Measurements from ENCODE around the gene CDYL2. TPM values are rescaled to one million over a fixed set of nuclear protein-coding genes. Genes with fewer than 3 reads are reported as not detected.

CDYL2 gene
- total RNA-seq, 6 donors from 2014 or later = 6.0 to 16.7 (median 8.0) TPM

GRCh38 chr16:80663078-80663477, 141.3 kb downstream of the CDYL2 start:
- no peaks in the 10 kb centered on the region for H3K4me1 ChIP-seq
- H3K27ac ChIP-seq = no peak overlapping the region
- no peaks in the 10 kb centered on the region for H3K27me3 ChIP-seq
- no peak for DNase-seq
- no peak overlapping the region for H3K4me3 ChIP-seq
- ATAC-seq (ENCODE audit: low FRiP score in 2 of 2) = no peak
- WGBS, 2 donors = 77 to 92% methylated on average over 1 of the region's 1 CpG
- peaks cover 0 to 14% (median 0%) of the 10 kb centered on the region in 4 donors for H3K9me3 ChIP-seq
- H3K36me3 ChIP-seq = no peaks in the 10 kb centered on the region
- TF ChIP-seq POLR2AphosphoS5 (IDR thresholded peaks at IDR 0.05) (no peak), EP300 (IDR thresholded peaks at IDR 0.05) (no peak), POLR2A (IDR thresholded peaks at IDR 0.05) (no peak)

- H3K36me3 ChIP-seq = no peaks in the 10 kb centered on the region
- peaks cover 0 to 14% (median 0%) of the 10 kb centered on the region in 4 donors for H3K9me3 ChIP-seq
- no peaks in the 10 kb centered on the region for H3K27me3 ChIP-seq
- no peak for DNase-seq
- H3K27ac ChIP-seq = no peak overlapping the region
- H3K4me3 ChIP-seq = no peak overlapping the region
- WGBS, 2 donors = 97 to 100% methylated on average over 1 of the region's 1 CpG
- no peak for ATAC-seq (ENCODE audit: low FRiP score in 2 of 2)
- TF ChIP-seq POLR2AphosphoS5 (IDR thresholded peaks at IDR 0.05) (no peak), EP300 (IDR thresholded peaks at IDR 0.05) (no peak), POLR2A (IDR thresholded peaks at IDR 0.05) (no peak)
- TF ChIP-seq, protein P1, sequence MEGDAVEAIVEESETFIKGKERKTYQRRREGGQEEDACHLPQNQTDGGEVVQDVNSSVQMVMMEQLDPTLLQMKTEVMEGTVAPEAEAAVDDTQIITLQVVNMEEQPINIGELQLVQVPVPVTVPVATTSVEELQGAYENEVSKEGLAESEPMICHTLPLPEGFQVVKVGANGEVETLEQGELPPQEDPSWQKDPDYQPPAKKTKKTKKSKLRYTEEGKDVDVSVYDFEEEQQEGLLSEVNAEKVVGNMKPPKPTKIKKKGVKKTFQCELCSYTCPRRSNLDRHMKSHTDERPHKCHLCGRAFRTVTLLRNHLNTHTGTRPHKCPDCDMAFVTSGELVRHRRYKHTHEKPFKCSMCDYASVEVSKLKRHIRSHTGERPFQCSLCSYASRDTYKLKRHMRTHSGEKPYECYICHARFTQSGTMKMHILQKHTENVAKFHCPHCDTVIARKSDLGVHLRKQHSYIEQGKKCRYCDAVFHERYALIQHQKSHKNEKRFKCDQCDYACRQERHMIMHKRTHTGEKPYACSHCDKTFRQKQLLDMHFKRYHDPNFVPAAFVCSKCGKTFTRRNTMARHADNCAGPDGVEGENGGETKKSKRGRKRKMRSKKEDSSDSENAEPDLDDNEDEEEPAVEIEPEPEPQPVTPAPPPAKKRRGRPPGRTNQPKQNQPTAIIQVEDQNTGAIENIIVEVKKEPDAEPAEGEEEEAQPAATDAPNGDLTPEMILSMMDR (IDR thresholded peaks at IDR 0.05) = no peak
- H3K4me1 ChIP-seq = peaks cover 0 to 4% (median 0%) of the 10 kb centered on the region in 4 donors
Measured at GRCh38 chr16:80659865-80660264, 144.5 kb downstream of the CDYL2 start.

DNA sequence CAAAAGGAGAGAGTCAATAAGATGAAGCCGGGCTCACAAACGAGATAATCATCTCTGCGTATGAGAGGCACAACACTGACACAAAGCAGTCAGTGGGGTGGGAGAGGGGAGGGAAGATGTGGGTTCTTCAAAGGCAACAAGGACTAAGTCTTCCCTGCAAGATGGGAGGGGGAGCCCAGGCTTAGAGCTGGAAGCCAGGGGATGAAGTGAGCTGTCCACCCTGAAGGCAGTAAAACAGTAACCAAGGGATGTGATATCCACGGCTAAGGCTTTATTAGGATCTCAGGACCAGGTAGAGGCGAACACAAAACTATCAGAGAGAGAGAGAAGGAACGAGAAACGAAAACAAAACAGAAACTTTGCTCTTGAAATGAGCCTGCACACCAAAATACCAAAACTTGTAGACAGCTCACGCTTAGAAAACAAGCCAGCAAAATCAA, 147.7 kb downstream of the CDYL2 start:
- no peak overlapping the region for H3K4me3 ChIP-seq
- no peak overlapping the region for H3K27ac ChIP-seq
- H3K4me1 ChIP-seq = peaks cover 0 to 4% (median 0%) of the 10 kb centered on the region in 4 donors
- TF ChIP-seq, protein P1 (IDR thresholded peaks at IDR 0.05) = no peak
- no peak for TF ChIP-seq EP300 (IDR thresholded peaks at IDR 0.05)
- TF ChIP-seq POLR2A (IDR thresholded peaks at IDR 0.05) = no peak
- TF ChIP-seq POLR2AphosphoS5 (IDR thresholded peaks at IDR 0.05) = no peak
- DNase-seq (no peak), ATAC-seq (ENCODE audit: low FRiP score in 2 of 2) (no peak)
- no peaks in the 10 kb centered on the region for H3K36me3 ChIP-seq
- WGBS, 2 donors = 63 to 65% methylated on average over 8 of the region's 8 CpGs
- H3K27me3 ChIP-seq = no peaks in the 10 kb centered on the region
- peaks cover 0 to 14% (median 0%) of the 10 kb centered on the region in 4 donors for H3K9me3 ChIP-seq

DNA sequence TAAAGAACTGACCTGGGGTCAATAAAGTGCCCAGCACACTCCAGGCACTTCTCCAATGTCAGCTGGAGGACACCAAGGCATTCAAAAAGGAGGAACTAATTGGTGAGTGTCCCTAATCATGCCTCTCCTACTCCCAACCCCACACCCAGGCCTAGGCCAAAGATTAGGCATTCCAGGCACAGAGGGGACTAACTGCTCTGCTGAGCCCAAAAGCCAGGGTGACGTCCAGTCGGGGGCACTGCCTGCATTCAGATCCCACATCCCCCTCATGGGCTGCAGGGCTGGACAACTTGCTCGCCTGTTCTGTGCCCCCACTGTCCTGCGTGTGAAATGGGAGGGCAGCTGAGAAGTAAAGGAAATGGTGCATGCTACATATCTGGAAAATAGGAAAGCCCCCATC, 148.2 kb downstream of the CDYL2 start:
- peaks cover 0 to 14% (median 0%) of the 10 kb centered on the region in 4 donors for H3K9me3 ChIP-seq
- TF ChIP-seq POLR2A (IDR thresholded peaks at IDR 0.05) = no peak
- TF ChIP-seq, protein P1 (IDR thresholded peaks at IDR 0.05) = no peak
- no peak for TF ChIP-seq POLR2AphosphoS5 (IDR thresholded peaks at IDR 0.05)
- no peak for TF ChIP-seq EP300 (IDR thresholded peaks at IDR 0.05)
- ATAC-seq (ENCODE audit: low FRiP score in 2 of 2) (no peak), DNase-seq (peak in 1 of 2 donors; percentile 14)
- no peaks in the 10 kb centered on the region for H3K36me3 ChIP-seq
- H3K4me3 ChIP-seq = no peak overlapping the region
- 70 to 81% methylated on average over 4 of the region's 4 CpGs for WGBS, 2 donors
- no peak overlapping the region for H3K27ac ChIP-seq
- no peaks in the 10 kb centered on the region for H3K27me3 ChIP-seq
- H3K4me1 ChIP-seq = peaks cover 0 to 4% (median 0%) of the 10 kb centered on the region in 4 donors

- H3K4me1 ChIP-seq = peaks cover 0 to 4% (median 0%) of the 10 kb centered on the region in 4 donors
- no peak for DNase-seq
- no peaks in the 10 kb centered on the region for H3K36me3 ChIP-seq
- no peak overlapping the region for H3K4me3 ChIP-seq
- WGBS, 2 donors = 92 to 95% methylated on average over 9 of the region's 9 CpGs
- ATAC-seq (ENCODE audit: low FRiP score in 2 of 2) = no peak
- no peaks in the 10 kb centered on the region for H3K27me3 ChIP-seq
- H3K9me3 ChIP-seq = peaks cover 0 to 10% (median 0%) of the 10 kb centered on the region in 4 donors
- no peak overlapping the region for H3K27ac ChIP-seq
- TF ChIP-seq EP300 (IDR thresholded peaks at IDR 0.05) (no peak), POLR2A (IDR thresholded peaks at IDR 0.05) (no peak), POLR2AphosphoS5 (IDR thresholded peaks at IDR 0.05) (no peak)
- TF ChIP-seq, protein P1 (IDR thresholded peaks at IDR 0.05) = no peak
Measured at GRCh38 chr16:80655751-80656150, 148.6 kb downstream of the CDYL2 start.
